ENCODE results near the gene CALM3. TPM values are rescaled to one million over a fixed set of nuclear protein-coding genes. Genes with fewer than 3 reads are reported as not detected.

Gene CALM3
- total RNA-seq, 120 experiments from 2014 or later, result 467 to 2,124 (median 1,470) TPM

Other genes starting within 250 kb of the CALM3 start
- 1 to 10 TPM; 1.2 to 7.4 (median 3.3) TPM for gene CCDC8, start 187.8 kb upstream of the CALM3 start, total RNA-seq
- 10 to 100 TPM; 13.9 to 66.1 (median 39.2) TPM for gene PNMA8C, start 172.4 kb upstream of the CALM3 start, total RNA-seq
- 100 to 1,000 TPM in 105 of 120 experiments, 10 to 100 TPM in 15; 46.6 to 225 (median 143) TPM for gene PNMA8A, start 129.8 kb upstream of the CALM3 start, total RNA-seq
- 100 to 1,000 TPM in 56 of 120 experiments, 10 to 100 TPM in 64; 41.7 to 149 (median 97.4) TPM for gene PNMA8B, start 105.5 kb upstream of the CALM3 start, total RNA-seq
- gene PTGIR, start 23.8 kb downstream of the CALM3 start, total RNA-seq, result 1 to 10 TPM in 20 of 120 experiments, under 1 TPM in 69, not detected in 31; 0.19 to 2.5 (median 0.63) TPM
- 1 to 10 TPM in 43 of 120 experiments, not detected in 77; 3.1 to 9.9 (median 5.0) TPM for gene GNG8, start 34.9 kb downstream of the CALM3 start, total RNA-seq
- gene DACT3, start 59.9 kb downstream of the CALM3 start, total RNA-seq, result 10 to 100 TPM; 57.1 to 95.2 (median 76.6) TPM
- 10 to 100 TPM in 104 of 120 experiments, 1 to 10 TPM in 16; 6.8 to 37.3 (median 13.5) TPM for gene PRKD2, start 115.8 kb downstream of the CALM3 start, total RNA-seq
- 10 to 100 TPM; 18.2 to 45.4 (median 30.5) TPM for gene FKRP, start 144.7 kb downstream of the CALM3 start, total RNA-seq
- 100 to 1,000 TPM in 19 of 120 experiments, 10 to 100 TPM in 101; 69.7 to 119 (median 86.8) TPM for gene STRN4, start 145.1 kb downstream of the CALM3 start, total RNA-seq
- 10 to 100 TPM in 9 of 120 experiments, 1 to 10 TPM in 110, under 1 TPM in 1; 0.79 to 17.1 (median 4.6) TPM for gene SLC1A5, start 187.3 kb downstream of the CALM3 start, total RNA-seq
- gene AP2S1, start 249.5 kb downstream of the CALM3 start, total RNA-seq, result 100 to 1,000 TPM in 112 of 120 experiments, 10 to 100 TPM in 8; 73.1 to 190 (median 146) TPM

All from dorsolateral prefrontal cortex (tissue), 118 donors.